ENCODE data around the gene TAGAP. TPM values are rescaled to one million over a fixed set of nuclear protein-coding genes. Genes with fewer than 3 reads are reported as not detected.

The TAGAP gene
- total and polyA plus RNA-seq, 2 donors (not counting 3 experiments of a cell fraction or from before 2014, with no cell fraction given) = not detected

GRCh38 chr6:159065091-159065490 lies 20.3 kb upstream of the TAGAP start:
- Histone ChIP-seq H3K4me2 (ENCODE audit: insufficient read depth, low read length) (no peak overlapping the region), H3K9ac (replicated peaks; ENCODE audit: extremely low read depth, insufficient read depth, low read length) (no peak overlapping the region), H3K9me1 (replicated peaks; ENCODE audit: control insufficient read depth, extremely low read depth, insufficient read depth, low read length) (no peaks in the 10 kb centered on the region), H3K36me3 (ENCODE audit: control insufficient read depth in 2 of 2, extremely low read depth in 1 of 2, insufficient read depth in 2 of 2, low read length in 2 of 2) (no peaks in the 10 kb centered on the region), H3K4me3 (replicated peaks in 1 of 3; ENCODE audit: insufficient read depth in 1 of 3, low read depth in 1 of 3, low read length in 3 of 3) (no peak overlapping the region), H2AFZ (ENCODE audit: low read depth, low read length) (no peak overlapping the region), H3K27me3 (ENCODE audit: control insufficient read depth in 2 of 2, insufficient read depth in 2 of 2, low read length in 2 of 2) (peaks cover 0 to 2% of the 10 kb centered on the region in 2 experiments), H3K27ac (ENCODE audit: insufficient read depth, low read depth, low read length) (no peak overlapping the region), H3K4me1 (ENCODE audit: control insufficient read depth, extremely low read depth, insufficient read depth, low read length) (no peaks in the 10 kb centered on the region), H4K20me1 (replicated peaks; ENCODE audit: control insufficient read depth, extremely low read depth, insufficient read depth, low read length) (no peaks in the 10 kb centered on the region), H3K9me3 (replicated peaks; ENCODE audit: control insufficient read depth, insufficient read depth, low read length) (no peaks in the 10 kb centered on the region), H3K79me2 (ENCODE audit: control insufficient read depth, insufficient read depth, low read length) (no peaks in the 10 kb centered on the region)
- DNase-seq (ENCODE audit: low read depth, low spot score) = no peak
- intact Hi-C loops (cut with micrococcal nuclease) = no loop called here
- no peak for FAIRE-seq
- ChIA-PET CTCF (interaction anchor here (1.0 to 1.1 kb wide), 3 partner anchors 23 to 57 kb away, joined by 3 to 4 read pairs (median 3); no protein-coding TSS in a partner anchor), POLR2A (no interaction called here)
- BruUV-seq (replicated peaks) = no TSS peak
- no peak for TF ChIP-seq POLR2AphosphoS5 (IDR thresholded peaks at IDR 0.05; ENCODE audit: insufficient read depth, low read depth, low read length)
- TF ChIP-seq, protein P1, sequence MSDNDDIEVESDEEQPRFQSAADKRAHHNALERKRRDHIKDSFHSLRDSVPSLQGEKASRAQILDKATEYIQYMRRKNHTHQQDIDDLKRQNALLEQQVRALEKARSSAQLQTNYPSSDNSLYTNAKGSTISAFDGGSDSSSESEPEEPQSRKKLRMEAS (IDR thresholded peaks at IDR 0.05; ENCODE audit: insufficient read depth, insufficient read length) = no peak
- TF ChIP-seq, protein P2, sequence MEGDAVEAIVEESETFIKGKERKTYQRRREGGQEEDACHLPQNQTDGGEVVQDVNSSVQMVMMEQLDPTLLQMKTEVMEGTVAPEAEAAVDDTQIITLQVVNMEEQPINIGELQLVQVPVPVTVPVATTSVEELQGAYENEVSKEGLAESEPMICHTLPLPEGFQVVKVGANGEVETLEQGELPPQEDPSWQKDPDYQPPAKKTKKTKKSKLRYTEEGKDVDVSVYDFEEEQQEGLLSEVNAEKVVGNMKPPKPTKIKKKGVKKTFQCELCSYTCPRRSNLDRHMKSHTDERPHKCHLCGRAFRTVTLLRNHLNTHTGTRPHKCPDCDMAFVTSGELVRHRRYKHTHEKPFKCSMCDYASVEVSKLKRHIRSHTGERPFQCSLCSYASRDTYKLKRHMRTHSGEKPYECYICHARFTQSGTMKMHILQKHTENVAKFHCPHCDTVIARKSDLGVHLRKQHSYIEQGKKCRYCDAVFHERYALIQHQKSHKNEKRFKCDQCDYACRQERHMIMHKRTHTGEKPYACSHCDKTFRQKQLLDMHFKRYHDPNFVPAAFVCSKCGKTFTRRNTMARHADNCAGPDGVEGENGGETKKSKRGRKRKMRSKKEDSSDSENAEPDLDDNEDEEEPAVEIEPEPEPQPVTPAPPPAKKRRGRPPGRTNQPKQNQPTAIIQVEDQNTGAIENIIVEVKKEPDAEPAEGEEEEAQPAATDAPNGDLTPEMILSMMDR (IDR thresholded peaks at IDR 0.05; ENCODE audit: extremely low read depth in 1 of 2, insufficient read depth in 1 of 2, low read depth in 1 of 2, low read length in 2 of 2) = no peak
- dilution Hi-C loops (cut with MboI; ENCODE audit: extremely low pct_ligation_motif_present, low sequenced_read_pairs) = no loop called here

DNA sequence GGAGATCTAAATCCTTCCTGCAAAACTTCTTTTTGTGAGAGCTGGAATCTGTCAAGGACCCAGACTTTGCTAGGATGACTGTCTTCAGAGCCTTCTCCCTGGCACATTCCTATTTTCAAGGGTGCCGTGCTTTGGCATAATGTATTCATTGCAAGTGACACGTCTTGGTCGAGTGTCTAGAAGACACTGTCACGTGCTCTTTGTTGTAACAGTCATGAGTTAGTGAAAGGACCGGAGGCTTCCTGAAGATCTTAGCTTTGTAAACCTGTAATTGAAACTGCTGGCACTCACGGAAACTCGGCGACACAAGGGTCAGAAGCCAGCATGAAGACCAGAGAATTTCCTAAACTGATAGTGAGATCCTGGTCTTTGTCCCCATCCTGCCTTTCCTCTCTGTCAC lies 19.7 kb upstream of the TAGAP start:
- no peaks in the 10 kb centered on the region for H3K36me3 ChIP-seq (ENCODE audit: control insufficient read depth in 2 of 2, extremely low read depth in 1 of 2, insufficient read depth in 2 of 2, low read length in 2 of 2)
- ChIA-PET CTCF (interaction anchor here (1.1 kb wide), 1 partner anchor 32 kb away, joined by 3 read pairs; no protein-coding TSS in a partner anchor), POLR2A (no interaction called here)
- H3K27ac ChIP-seq (ENCODE audit: insufficient read depth, low read depth, low read length) = no peak overlapping the region
- H3K4me1 ChIP-seq (ENCODE audit: control insufficient read depth, extremely low read depth, insufficient read depth, low read length) = no peaks in the 10 kb centered on the region
- H2AFZ ChIP-seq (ENCODE audit: low read depth, low read length) = no peak overlapping the region
- FAIRE-seq = no peak
- dilution Hi-C loops (cut with MboI; ENCODE audit: extremely low pct_ligation_motif_present, low sequenced_read_pairs) = no loop called here
- H3K9me1 ChIP-seq (replicated peaks; ENCODE audit: control insufficient read depth, extremely low read depth, insufficient read depth, low read length) = no peaks in the 10 kb centered on the region
- TF ChIP-seq, protein P1 (IDR thresholded peaks at IDR 0.05; ENCODE audit: insufficient read depth, insufficient read length) = no peak
- TF ChIP-seq FOS (IDR thresholded peaks at IDR 0.05; ENCODE audit: borderline replicate concordance, insufficient read depth, low read length) (no peak), GATA2 (IDR thresholded peaks at IDR 0.05; ENCODE audit: insufficient read depth, insufficient read length, low read depth, low read length) (no peak), POLR2AphosphoS5 (IDR thresholded peaks at IDR 0.05; ENCODE audit: insufficient read depth, low read depth, low read length) (no peak), JUN (IDR thresholded peaks at IDR 0.05; ENCODE audit: borderline replicate concordance, insufficient read depth, insufficient read length, low read depth) (no peak), MYC (IDR thresholded peaks at IDR 0.05; ENCODE audit: low read depth, low read length) (no peak), POLR2A (IDR thresholded peaks at IDR 0.05; ENCODE audit: low read depth, low read length) (no peak), EZH2 (IDR thresholded peaks at IDR 0.05; ENCODE audit: borderline replicate concordance, low read depth, low read length, severe bottlenecking) (no peak)
- TF ChIP-seq, protein P2 (IDR thresholded peaks at IDR 0.05; ENCODE audit: extremely low read depth in 1 of 2, insufficient read depth in 1 of 2, low read depth in 1 of 2, low read length in 2 of 2) = no peak
- no TSS peak for BruUV-seq (replicated peaks)
- DNase-seq (ENCODE audit: low read depth, low spot score) = no peak
- no peaks in the 10 kb centered on the region for H3K79me2 ChIP-seq (ENCODE audit: control insufficient read depth, insufficient read depth, low read length)
- H3K9me3 ChIP-seq (replicated peaks; ENCODE audit: control insufficient read depth, insufficient read depth, low read length) = no peaks in the 10 kb centered on the region
- intact Hi-C loops (cut with micrococcal nuclease) = no loop called here
- peaks cover 0 to 2% of the 10 kb centered on the region in 2 experiments for H3K27me3 ChIP-seq (ENCODE audit: control insufficient read depth in 2 of 2, insufficient read depth in 2 of 2, low read length in 2 of 2)
- no peak overlapping the region for H3K4me2 ChIP-seq (ENCODE audit: insufficient read depth, low read length)
- H3K4me3 ChIP-seq (replicated peaks in 1 of 3; ENCODE audit: insufficient read depth in 1 of 3, low read depth in 1 of 3, low read length in 3 of 3) = no peak overlapping the region
- H3K9ac ChIP-seq (replicated peaks; ENCODE audit: extremely low read depth, insufficient read depth, low read length) = no peak overlapping the region
- no peaks in the 10 kb centered on the region for H4K20me1 ChIP-seq (replicated peaks; ENCODE audit: control insufficient read depth, extremely low read depth, insufficient read depth, low read length)
